ENCODE measurements around the gene SMAD1.
A peak's percentile ranks its signal among the peaks of the same experiment; 100 is the strongest.
"Not testable (repeated sequence)": the region's sequence is repeated elsewhere in the genome, so short reads cannot be mapped to it uniquely, and the experiment has no call there.

SMAD1 gene

DNA sequence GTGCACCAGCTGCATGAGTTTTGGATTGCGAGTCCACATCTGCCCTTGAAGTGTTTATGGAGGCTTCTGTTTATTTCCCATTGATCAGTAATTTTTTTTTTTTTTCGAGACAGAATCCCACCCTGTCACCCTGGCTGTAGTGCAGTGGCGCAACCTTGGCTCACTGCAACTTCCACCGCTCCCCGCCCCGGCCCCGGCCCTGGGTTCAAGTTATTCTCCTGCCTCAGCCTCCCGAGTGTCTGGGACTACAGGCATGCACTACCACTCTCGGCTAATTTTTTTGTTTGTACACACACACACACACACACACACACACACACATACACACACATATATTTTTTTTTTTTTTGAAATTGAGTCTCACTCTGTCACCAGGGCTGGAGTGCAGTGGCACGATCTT is 46.1 kb downstream of the SMAD1 start:
- DNase-seq (ENCODE audit: low read depth in 2 of 2) = no peak

DNA sequence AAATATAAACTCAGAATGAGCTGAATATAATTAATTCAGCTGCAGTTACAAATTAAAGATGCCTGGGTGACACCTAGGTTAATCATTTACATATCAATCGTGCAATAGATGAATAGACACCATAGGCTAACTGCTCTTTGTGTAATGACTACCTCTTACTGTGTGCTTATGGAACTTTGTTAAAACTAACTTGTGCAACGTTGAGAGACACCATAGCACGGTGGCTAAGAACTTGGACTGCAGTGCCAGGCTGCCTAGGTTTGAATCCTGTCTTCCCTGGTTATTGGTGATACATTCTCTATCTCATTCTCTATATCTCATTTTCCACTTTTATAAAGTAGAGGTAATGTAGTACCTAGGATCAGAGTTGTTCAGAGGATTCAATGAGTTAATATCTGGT is 46.9 kb downstream of the SMAD1 start:
- DNase-seq (ENCODE audit: low read depth in 2 of 2) = no peak

GRCh38 chr4:145530189-145530588 is 48.5 kb downstream of the SMAD1 start:
- DNase-seq (ENCODE audit: low read depth in 2 of 2) = no peak

- no peak for DNase-seq (ENCODE audit: low read depth in 2 of 2)
These were observed 49.0 kb downstream of the SMAD1 start for GRCh38 chr4:145530662-145531061.

- DNase-seq (ENCODE audit: low read depth in 2 of 2) = no peak
These were observed 49.6 kb downstream of the SMAD1 start for GRCh38 chr4:145531223-145531622.

GRCh38 chr4:145531859-145532258 is 50.2 kb downstream of the SMAD1 start:
- no peak for DNase-seq (ENCODE audit: low read depth in 2 of 2)

DNA sequence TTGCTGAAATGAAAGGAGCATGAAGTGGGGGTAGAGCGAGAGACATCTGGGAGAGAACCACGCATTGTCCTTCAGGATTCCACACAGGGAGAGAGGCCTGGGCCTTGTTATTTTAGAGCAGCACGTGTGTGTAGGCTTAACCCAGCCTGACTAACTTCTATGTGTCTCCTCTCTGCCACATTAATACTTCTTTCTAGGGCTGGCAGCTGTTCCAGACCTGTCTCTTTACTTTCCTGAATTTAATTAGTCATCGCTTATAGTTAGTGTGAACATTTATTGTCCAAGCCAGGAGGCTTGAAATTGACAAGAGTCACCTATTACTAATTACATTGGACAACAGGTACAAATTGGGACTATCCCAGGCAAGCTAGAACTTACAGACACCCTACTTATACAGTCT is 51.3 kb downstream of the SMAD1 start:
- no peak for DNase-seq (ENCODE audit: low read depth in 2 of 2)

DNA sequence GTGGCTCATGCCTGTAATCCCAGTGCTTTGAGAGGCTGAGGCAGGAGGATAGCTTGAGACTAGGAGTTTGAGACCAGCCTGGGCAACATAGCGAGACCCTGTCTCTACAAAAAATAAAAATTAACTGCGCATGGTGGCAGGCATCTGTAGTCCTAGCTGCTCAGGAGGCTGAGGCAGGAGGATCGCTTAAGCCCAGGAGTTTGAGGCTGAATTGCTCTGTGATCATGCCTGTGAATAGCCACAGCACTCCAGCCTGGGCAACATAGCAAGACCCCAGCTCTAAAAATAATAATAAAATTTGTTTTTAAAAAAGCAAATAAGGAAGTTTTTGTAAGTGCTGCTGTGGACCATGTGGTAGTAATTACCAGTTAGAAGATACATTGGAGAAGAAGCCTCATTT is 51.8 kb downstream of the SMAD1 start:
- not testable (repeated sequence) for DNase-seq (ENCODE audit: low read depth in 2 of 2)

GRCh38 chr4:145533961-145534360 is 52.3 kb downstream of the SMAD1 start:
- DNase-seq (ENCODE audit: low read depth in 2 of 2) = no peak

- DNase-seq (ENCODE audit: low read depth in 2 of 2) = no peak
These were observed 53.5 kb downstream of the SMAD1 start for GRCh38 chr4:145535202-145535601.

DNA sequence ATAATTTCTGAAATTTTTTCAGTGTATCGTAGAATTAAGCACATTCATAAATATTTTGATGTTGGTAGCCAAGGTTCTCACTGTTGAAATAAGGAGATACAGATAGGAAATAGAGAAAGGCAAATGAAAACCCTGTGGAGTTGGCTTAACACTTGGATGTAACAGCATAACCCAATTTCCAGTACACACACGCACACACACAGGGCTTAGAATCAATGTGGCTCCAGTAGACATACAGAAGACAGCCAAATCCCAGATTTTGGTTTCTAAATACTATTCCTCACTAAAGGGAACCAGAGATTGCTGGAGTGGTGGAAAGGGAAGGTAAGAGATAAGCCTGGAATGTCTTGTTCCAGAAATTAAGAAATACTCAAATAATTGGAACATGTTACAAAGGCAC is 54.4 kb downstream of the SMAD1 start:
- DNase-seq (ENCODE audit: low read depth in 2 of 2) = no peak

GRCh38 chr4:145538596-145538995 is 56.9 kb downstream of the SMAD1 start:
- DNase-seq (ENCODE audit: low read depth in 2 of 2) = no peak

DNA sequence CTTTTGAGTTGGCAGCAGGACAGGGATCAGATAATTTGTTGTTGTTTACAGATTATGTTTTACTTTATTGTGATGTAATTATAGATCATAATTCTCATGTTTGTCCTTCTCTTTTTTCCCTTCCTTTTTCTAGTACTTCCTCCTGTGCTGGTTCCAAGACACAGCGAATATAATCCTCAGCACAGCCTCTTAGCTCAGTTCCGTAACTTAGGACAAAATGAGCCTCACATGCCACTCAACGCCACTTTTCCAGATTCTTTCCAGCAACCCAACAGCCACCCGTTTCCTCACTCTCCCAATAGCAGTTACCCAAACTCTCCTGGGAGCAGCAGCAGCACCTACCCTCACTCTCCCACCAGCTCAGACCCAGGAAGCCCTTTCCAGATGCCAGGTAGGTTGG is 58.0 kb downstream of the SMAD1 start:
- DNase-seq (ENCODE audit: low read depth in 2 of 2) = no peak

DNA sequence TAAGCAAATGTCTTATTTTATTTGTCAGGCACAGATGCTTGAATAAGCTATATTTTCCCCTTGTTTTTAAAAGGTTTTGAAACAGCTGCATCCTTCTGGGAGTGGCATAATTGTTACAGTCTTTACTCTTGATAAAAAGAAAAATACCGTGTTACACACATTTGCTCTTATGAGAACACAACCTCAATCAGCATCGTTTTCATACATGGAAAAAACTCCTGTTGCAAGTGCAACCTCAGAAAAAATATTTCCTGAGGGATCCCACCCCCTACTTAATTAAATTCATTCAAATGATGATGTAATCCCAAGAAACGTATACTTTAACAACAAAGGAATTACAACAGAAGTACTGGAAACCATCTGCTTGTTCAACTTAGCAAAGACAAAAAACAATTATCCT is 58.6 kb downstream of the SMAD1 start:
- no peak for DNase-seq (ENCODE audit: low read depth in 2 of 2)

GRCh38 chr4:145541346-145541745 is 59.7 kb downstream of the SMAD1 start:
- no peak for DNase-seq (ENCODE audit: low read depth in 2 of 2)

- no peak for DNase-seq (ENCODE audit: low read depth in 2 of 2)
These were observed 63.4 kb downstream of the SMAD1 start for GRCh38 chr4:145545031-145545430.

DNA sequence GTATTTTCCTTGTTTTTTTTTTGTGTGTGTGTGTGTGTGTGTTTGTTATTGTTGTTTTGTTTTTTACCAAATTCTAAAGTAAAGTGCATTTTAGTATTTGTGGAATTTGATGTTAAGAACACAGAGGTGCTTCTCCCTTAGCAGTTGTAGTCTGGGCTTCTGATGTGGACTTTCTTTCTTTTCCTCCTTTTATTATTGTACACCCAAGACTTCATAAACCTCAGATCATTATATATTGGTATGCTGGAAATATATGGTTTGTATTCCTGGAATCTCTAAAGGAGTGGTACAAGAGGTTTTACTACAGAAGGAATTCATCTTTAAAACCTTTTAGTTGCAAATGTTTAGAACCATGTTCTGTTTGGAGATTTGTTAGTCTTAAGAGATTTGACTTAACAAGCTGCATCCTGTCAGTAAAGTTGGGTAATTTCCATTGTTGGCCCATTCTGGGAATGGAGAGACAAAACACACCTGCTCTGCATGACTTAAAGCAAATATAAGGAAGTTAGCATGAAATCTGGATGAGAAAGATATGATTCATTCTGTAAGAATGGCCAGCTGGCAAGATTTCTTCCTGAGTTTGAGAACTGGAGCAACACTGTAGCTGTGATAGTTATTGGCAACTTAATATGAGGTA is 64.0 kb downstream of the SMAD1 start:
- no peak for DNase-seq (ENCODE audit: low read depth in 2 of 2)

DNA sequence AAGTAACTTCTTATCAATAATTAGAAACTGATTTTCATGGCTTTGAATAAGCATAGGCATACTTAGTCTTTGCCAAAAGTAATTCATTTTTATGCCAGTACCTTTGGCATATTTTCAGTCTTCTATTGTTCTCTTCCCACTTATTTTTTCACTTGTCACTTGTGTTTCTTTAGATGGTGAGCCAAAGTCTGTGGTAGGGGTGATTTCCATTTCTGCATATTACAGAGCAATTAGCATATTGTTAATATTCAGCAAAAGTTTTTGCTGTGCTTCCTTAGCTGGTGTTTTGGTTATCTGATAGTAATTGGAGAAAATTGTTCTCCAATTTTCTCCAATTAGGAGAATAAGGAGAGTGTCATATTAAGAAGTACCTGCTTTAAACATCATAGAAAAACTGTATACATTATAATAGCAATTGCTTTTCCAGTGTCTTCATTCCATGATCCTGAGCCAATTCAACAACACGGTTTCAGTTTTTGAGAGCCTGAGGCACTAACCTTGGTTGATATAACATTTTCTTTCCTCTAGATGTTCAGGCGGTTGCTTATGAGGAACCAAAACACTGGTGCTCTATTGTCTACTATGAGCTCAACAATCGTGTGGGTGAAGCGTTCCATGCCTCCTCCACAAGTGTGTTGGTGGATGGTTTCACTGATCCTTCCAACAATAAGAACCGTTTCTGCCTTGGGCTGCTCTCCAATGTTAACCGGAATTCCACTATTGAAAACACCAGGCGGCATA is 64.7 kb downstream of the SMAD1 start:
- no peak for DNase-seq (ENCODE audit: low read depth in 2 of 2)

DNA sequence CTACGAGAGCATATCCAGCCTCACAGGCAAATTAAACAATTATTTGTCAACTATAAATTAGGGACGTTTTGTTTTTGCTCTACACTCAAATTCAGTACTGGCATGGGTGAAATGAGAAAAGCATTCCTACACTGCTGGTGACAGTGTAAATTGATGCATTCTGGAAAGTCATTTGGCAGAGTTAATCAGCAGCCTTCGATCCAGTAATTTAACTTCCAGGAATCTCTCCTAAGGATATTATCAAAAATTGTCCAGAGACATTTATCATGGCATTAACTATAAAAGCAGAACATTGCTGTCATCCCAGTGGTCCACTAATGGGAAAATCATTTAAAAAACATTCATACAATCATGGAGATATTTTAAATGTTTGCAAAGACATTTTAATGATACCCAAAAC is 70.0 kb downstream of the SMAD1 start:
- no peak for DNase-seq (ENCODE audit: low read depth in 2 of 2)

DNA sequence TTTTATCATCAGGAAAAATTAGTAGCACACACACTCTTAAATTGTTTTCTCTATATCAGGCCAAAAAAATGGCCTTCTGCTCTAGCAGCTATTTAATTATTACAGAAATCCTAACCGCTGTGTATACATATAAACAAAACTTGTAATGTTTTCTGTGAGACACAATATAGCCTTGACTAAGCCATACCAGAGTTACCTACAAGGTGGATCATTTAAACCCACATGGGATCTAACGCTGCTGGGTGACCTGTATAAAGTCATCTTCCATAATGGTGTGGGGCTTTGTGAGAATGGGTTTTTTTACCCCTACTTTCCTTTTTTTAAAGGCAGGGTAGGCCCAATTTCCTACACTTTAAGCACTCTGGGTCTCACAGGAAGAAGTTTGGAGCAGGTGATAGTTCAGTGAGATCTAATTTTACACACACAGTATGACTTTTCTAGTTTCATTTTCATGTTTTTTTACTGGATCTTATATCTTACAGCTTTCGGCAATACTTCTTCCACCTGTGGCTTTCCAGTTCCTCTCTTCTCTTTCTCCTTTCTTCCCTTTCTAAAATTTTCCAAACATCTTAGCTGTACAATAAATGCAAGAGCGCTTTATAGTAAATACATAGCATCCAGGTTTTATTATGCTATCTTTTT is 70.6 kb downstream of the SMAD1 start:
- DNase-seq (ENCODE audit: low read depth in 2 of 2) = no peak

- no peak for DNase-seq (ENCODE audit: low read depth in 2 of 2)
These were observed 71.7 kb downstream of the SMAD1 start for GRCh38 chr4:145553375-145553774.

- no peak for DNase-seq (ENCODE audit: low read depth in 2 of 2)
These were observed 73.0 kb downstream of the SMAD1 start for GRCh38 chr4:145554691-145555090.

DNA sequence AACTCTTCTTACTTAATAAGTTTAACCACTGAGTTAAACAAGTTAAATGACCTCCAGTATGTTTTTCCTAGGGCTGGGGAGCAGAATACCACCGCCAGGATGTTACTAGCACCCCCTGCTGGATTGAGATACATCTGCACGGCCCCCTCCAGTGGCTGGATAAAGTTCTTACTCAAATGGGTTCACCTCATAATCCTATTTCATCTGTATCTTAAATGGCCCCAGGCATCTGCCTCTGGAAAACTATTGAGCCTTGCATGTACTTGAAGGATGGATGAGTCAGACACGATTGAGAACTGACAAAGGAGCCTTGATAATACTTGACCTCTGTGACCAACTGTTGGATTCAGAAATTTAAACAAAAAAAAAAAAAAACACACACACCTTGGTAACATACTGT is 76.1 kb downstream of the SMAD1 start:
- peak; percentile 30 for DNase-seq (ENCODE audit: low read depth in 2 of 2)
